D721Med (cell line): ENCODE measurements around the gene COG5.

ENCODE experiments used
- DNase-seq: peaks from one replicate; pipeline ENCODE4 v3.0.0; 2011; ENCODE audit warnings: low spot score; ENCODE audit not compliant: insufficient read length
- FAIRE-seq: peaks from 2 replicates; lab custom pipeline; 2011; peaks lifted over from hg19 to GRCh38; lab: Jason Lieb, UNC
- CTCF ChIP-seq: IDR thresholded peaks from 2 replicates; pipeline ENCODE4 v1.5.1; 2012; ENCODE audit warnings: mild to moderate bottlenecking, control low read depth; ENCODE audit not compliant: insufficient read depth; ENCODE audit errors: missing control alignments

Gene COG5

GRCh38 chr7:107600816-107601215 lies 37.1 kb upstream of the COG5 start:
- no peak for TF ChIP-seq CTCF
- FAIRE-seq (no peak), DNase-seq (no peak)

- no peak for DNase-seq
- no peak for FAIRE-seq
- no peak for TF ChIP-seq CTCF
These were observed 35.5 kb upstream of the COG5 start for GRCh38 chr7:107599262-107599661.

GRCh38 chr7:107597953-107598352 lies 34.2 kb upstream of the COG5 start:
- FAIRE-seq = no peak
- DNase-seq = no peak
- no peak for TF ChIP-seq CTCF

- TF ChIP-seq CTCF = no peak
- DNase-seq (no peak), FAIRE-seq (no peak)
These were observed 33.8 kb upstream of the COG5 start for GRCh38 chr7:107597582-107597916.

GRCh38 chr7:107596881-107597581 lies 33.3 kb upstream of the COG5 start:
- no peak for FAIRE-seq
- DNase-seq = no peak
- no peak for TF ChIP-seq CTCF

- DNase-seq (no peak), FAIRE-seq (no peak)
- TF ChIP-seq CTCF = no peak
These were observed 31.4 kb upstream of the COG5 start for GRCh38 chr7:107594961-107595737.

- DNase-seq (no peak), FAIRE-seq (no peak)
- TF ChIP-seq CTCF = no peak
These were observed 29.3 kb upstream of the COG5 start for GRCh38 chr7:107593025-107593410.
